CD14-positive monocyte (primary cell): ENCODE data around the gene KLC1. TPM values are rescaled to one million over a fixed set of nuclear protein-coding genes. Genes with fewer than 3 reads are reported as not detected.

ENCODE experiments used
- DNase-seq, 3 donors: peaks; one replicate each; pipeline ENCODE4 v3.0.0-alpha.2; 2011 to 2022
- H2AFZ ChIP-seq: 2 replicates; pipeline ENCODE4 v1.6.0; 2012; ENCODE audit warnings: mild to moderate bottlenecking, low read depth, low read length, inconsistent platforms; ENCODE audit not compliant: insufficient read depth, poor library complexity, severe bottlenecking
- H3K27ac ChIP-seq, 2 donors: 1 replicate in 1 of 2; 2 replicates in 1 of 2; pipeline ENCODE4 v1.5.1; 2012 to 2013; ENCODE audit warnings: low read length in 2 of 2, control low read depth in 1 of 2, inconsistent platforms in 1 of 2, low read depth in 1 of 2, mild to moderate bottlenecking in 1 of 2
- H3K27me3 ChIP-seq, 2 donors: one replicate each; pipeline versions ENCODE4 v1.6.0 to v1.6.1; 2011 to 2013; ENCODE audit warnings: low read length in 2 of 2; ENCODE audit not compliant: control insufficient read depth in 2 of 2, insufficient read depth in 2 of 2
- H3K36me3 ChIP-seq, 2 donors: replicated peaks in 1 of 2; 1 replicate in 1 of 2; 2 replicates in 1 of 2; pipeline versions ENCODE4 v1.5.1 to v1.6.1; 2012 to 2013; ENCODE audit warnings: low read length in 2 of 2, control low read depth in 1 of 2, inconsistent platforms in 1 of 2, mild to moderate bottlenecking in 1 of 2; ENCODE audit not compliant: insufficient read depth in 2 of 2, control insufficient read depth in 1 of 2
- H3K4me1 ChIP-seq, 2 donors: 1 replicate in 1 of 2; 2 replicates in 1 of 2; pipeline versions ENCODE4 v1.5.1 to v1.6.1; 2012 to 2013; ENCODE audit warnings: low read length in 2 of 2, control low read depth in 1 of 2, inconsistent platforms in 1 of 2, mild to moderate bottlenecking in 1 of 2, moderate library complexity in 1 of 2; ENCODE audit not compliant: insufficient read depth in 2 of 2, control insufficient read depth in 1 of 2
- H3K4me2 ChIP-seq: replicated peaks from 2 replicates; pipeline ENCODE3; 2012; ENCODE audit warnings: low read length, moderate library complexity, mild to moderate bottlenecking; ENCODE audit not compliant: poor library complexity, severe bottlenecking; ENCODE audit errors: extremely low read depth
- H3K4me3 ChIP-seq, 3 experiments: fragments of 200-600 bp in 1 of 3; sonication (generic) in 1 of 3; replicated peaks in 1 of 3; 1 replicate in 2 of 3; 2 replicates in 1 of 3; pipeline ENCODE4 v1.5.1; 2011 to 2013; ENCODE audit warnings: low read length in 3 of 3, mild to moderate bottlenecking in 3 of 3, control low read depth in 2 of 3, low read depth in 2 of 3, inconsistent platforms in 1 of 3, moderate library complexity in 1 of 3
- H3K79me2 ChIP-seq: 2 replicates; pipeline ENCODE4 v1.6.0; 2012; ENCODE audit warnings: mild to moderate bottlenecking, control low read depth, inconsistent platforms, low read length, moderate library complexity; ENCODE audit not compliant: insufficient read depth
- H3K9ac ChIP-seq: 2 replicates; pipeline ENCODE4 v1.6.0; 2017; ENCODE audit warnings: low read length, mild to moderate bottlenecking; ENCODE audit not compliant: insufficient read depth, poor library complexity, severe bottlenecking
- H3K9me3 ChIP-seq, 2 donors: replicated peaks in 1 of 2; 1 replicate in 1 of 2; 2 replicates in 1 of 2; pipeline versions ENCODE4 v1.5.1 to v1.6.1; 2012 to 2013; ENCODE audit warnings: low read length in 2 of 2, control low read depth in 1 of 2; ENCODE audit not compliant: control insufficient read depth in 1 of 2, insufficient read depth in 1 of 2
- H4K20me1 ChIP-seq: 2 replicates; pipeline ENCODE4 v1.6.0; 2012; ENCODE audit warnings: mild to moderate bottlenecking, low read length, control low read depth, moderate library complexity; ENCODE audit not compliant: insufficient read depth
- H3K27ac Mint-ChIP-seq, 7 donors: one replicate each; pipeline ENCODE4 v1.8.0; 2020; ENCODE audit warnings: mild to moderate bottlenecking in 7 of 7, mixed read lengths in 7 of 7, moderate library complexity in 6 of 7, inconsistent platforms in 2 of 7
- H3K27me3 Mint-ChIP-seq, 3 donors: one replicate each; pipeline ENCODE4 v1.8.0; 2021 to 2022; ENCODE audit warnings: low read depth in 3 of 3, mild to moderate bottlenecking in 3 of 3, mixed read lengths in 3 of 3, moderate library complexity in 3 of 3, inconsistent platforms in 1 of 3
- H3K36me3 Mint-ChIP-seq, 2 donors: one replicate each; pipeline ENCODE4 v1.8.0; 2020; ENCODE audit warnings: mixed read lengths in 2 of 2, inconsistent platforms in 1 of 2, mild to moderate bottlenecking in 1 of 2
- H3K4me1 Mint-ChIP-seq: one replicate; pipeline ENCODE4 v1.8.0; 2020; ENCODE audit warnings: mild to moderate bottlenecking, mixed read lengths
- H3K4me3 Mint-ChIP-seq, 2 donors: one replicate each; pipeline ENCODE4 v1.8.0; 2020; ENCODE audit warnings: mild to moderate bottlenecking in 2 of 2, mixed read lengths in 2 of 2, moderate library complexity in 1 of 2
- H3K9me3 Mint-ChIP-seq, 7 donors: one replicate each; pipeline ENCODE4 v1.8.0; 2020 to 2022; ENCODE audit warnings: mixed read lengths in 7 of 7, mild to moderate bottlenecking in 6 of 7, moderate library complexity in 6 of 7, inconsistent platforms in 2 of 7
- CTCF ChIP-seq: fragments of 200-600 bp; IDR thresholded peaks from one replicate; pipeline ENCODE4 v1.8.0; 2022; ENCODE audit warnings: antibody characterized with exemption, mild to moderate bottlenecking
- WGBS: methylation state at CpG from one replicate; pipeline ENCODE4 v1.1.5; 2013; ENCODE audit warnings: missing lambda C conversion rate; ENCODE audit not compliant: insufficient coverage; 5-methylcytosine and 5-hydroxymethylcytosine counted together
- intact Hi-C, 2 donors: fragments of 100-400 bp; cut with micrococcal nuclease; formaldehyde crosslinking; loops; one replicate each; pipeline versions ENCODE4 v1.15.0 to v1.15.1; 2023
- polyA plus RNA-seq, 3 donors: library from polyadenylated mRNA; depleted of rRNA in 1 of 3; unstranded in 2 of 3; stranded (reverse) in 1 of 3; fragments of 300-500 nt in 2 of 3; fragments of >200 nt in 1 of 3; fragmentation: Illumina TruSeq in 2 of 3; gene quantifications; 1 replicate in 2 of 3; 2 replicates in 1 of 3; pipeline ENCODE4 v1.2.3, GENCODE V29; 2012 to 2021

The KLC1 gene
- polyA plus RNA-seq, 3 donors = 41.5 to 108 (median 46.6) TPM

GRCh38 chr14:103735815-103736545 lies 107.0 kb downstream of the KLC1 start:
- H3K4me3 ChIP-seq = no peak overlapping the region
- H3K27ac Mint-ChIP-seq = peak overlapping the region in 1 of 7 donors; percentile 33

More at GRCh38 chr14:103735815-103736545, 107.0 kb downstream of the KLC1 start:
- no peaks in the 10 kb centered on the region for H3K9me3 ChIP-seq
- H3K9me3 Mint-ChIP-seq = no peaks in the 10 kb centered on the region
- no peak overlapping the region for H3K9ac ChIP-seq
- peaks cover 3 to 4% (median 4%) of the 10 kb centered on the region in 3 donors for H3K27me3 Mint-ChIP-seq
- H3K4me3 Mint-ChIP-seq = no peak overlapping the region
- H3K4me1 Mint-ChIP-seq = no peaks in the 10 kb centered on the region
- DNase-seq = no peak
- peaks cover 16 to 21% of the 10 kb centered on the region in 2 donors for H3K36me3 ChIP-seq
- intact Hi-C loops = no loop called here
- no peaks in the 10 kb centered on the region for H3K79me2 ChIP-seq
- H2AFZ ChIP-seq = no peak overlapping the region
- H3K27me3 ChIP-seq = no peaks in the 10 kb centered on the region
- WGBS = 98% methylated on average over 20 of the region's 22 CpGs
- H3K4me1 ChIP-seq = no peaks in the 10 kb centered on the region
- peaks cover 18 to 34% of the 10 kb centered on the region in 2 donors for H3K36me3 Mint-ChIP-seq
- no peaks in the 10 kb centered on the region for H4K20me1 ChIP-seq
- H3K27ac ChIP-seq = no peak overlapping the region
- H3K4me2 ChIP-seq = no peak overlapping the region
- TF ChIP-seq CTCF = no peak
